ENCODE measurements around the gene PLOD2. TPM values are rescaled to one million over a fixed set of nuclear protein-coding genes. Genes with fewer than 3 reads are reported as not detected.

PLOD2 gene
- total and polyA plus RNA-seq, 2 donors, result 24.0 to 114 TPM

DNA sequence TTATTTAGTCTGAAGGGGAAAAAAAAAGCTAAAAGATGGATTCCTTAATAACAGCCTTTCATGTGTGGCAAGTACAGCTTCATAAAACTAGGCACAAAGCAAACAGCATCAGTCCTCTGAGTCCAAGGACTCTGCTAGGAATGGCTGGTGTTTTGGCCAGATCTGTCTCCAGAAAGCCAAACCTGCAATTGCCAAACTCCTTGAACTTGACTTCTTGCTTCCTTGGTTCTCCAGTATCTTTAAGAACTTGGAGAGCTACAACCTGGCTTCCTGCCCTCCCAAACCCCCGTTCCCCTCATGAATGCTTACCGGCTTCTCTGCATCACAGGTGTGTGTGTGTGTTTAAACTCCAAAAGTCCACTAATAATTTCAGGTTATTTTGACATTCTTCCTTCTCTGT lies 1.6 kb upstream of the PLOD2 start:
- H3K36me3 ChIP-seq (ENCODE audit: insufficient read depth), result no peaks in the 10 kb centered on the region
- H3K4me1 ChIP-seq (ENCODE audit: insufficient read depth), result no peaks in the 10 kb centered on the region
- H3K27ac ChIP-seq (ENCODE audit: low read depth), result no peak overlapping the region
- H3K4me3 ChIP-seq (ENCODE audit: low read depth, low read length), result no peak overlapping the region
- DNase-seq (ENCODE audit: extremely low spot score), result no peak
- WGBS, result 93% methylated on average over 2 of the region's 2 CpGs

DNA sequence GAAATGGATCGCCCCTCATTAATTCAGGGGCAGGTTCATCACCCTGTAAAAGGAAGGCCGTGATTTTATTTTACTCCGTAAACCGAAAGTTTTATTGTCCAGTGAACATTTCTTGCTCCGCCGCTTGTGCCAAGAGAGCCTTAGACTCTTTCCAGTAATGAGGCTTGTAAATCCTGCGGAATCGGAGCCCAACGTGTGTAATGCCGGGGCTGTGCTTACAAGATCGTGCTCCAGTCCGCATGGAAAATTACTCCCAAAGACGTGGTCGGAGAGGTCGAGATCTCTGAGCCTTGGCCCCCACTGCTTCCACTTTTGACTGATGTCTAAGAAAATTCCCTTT lies 649 bp upstream of the PLOD2 start:
- Histone ChIP-seq H3K4me1 (ENCODE audit: insufficient read depth) (no peaks in the 10 kb centered on the region), H3K27ac (ENCODE audit: low read depth) (peak overlapping the region; percentile 77), H3K36me3 (ENCODE audit: insufficient read depth) (no peaks in the 10 kb centered on the region), H3K4me3 (ENCODE audit: low read depth, low read length) (peak overlapping the region; percentile 85)
- peak; percentile 52 for DNase-seq (ENCODE audit: extremely low spot score)
- WGBS, result 2% methylated on average over 15 of the region's 15 CpGs

DNA sequence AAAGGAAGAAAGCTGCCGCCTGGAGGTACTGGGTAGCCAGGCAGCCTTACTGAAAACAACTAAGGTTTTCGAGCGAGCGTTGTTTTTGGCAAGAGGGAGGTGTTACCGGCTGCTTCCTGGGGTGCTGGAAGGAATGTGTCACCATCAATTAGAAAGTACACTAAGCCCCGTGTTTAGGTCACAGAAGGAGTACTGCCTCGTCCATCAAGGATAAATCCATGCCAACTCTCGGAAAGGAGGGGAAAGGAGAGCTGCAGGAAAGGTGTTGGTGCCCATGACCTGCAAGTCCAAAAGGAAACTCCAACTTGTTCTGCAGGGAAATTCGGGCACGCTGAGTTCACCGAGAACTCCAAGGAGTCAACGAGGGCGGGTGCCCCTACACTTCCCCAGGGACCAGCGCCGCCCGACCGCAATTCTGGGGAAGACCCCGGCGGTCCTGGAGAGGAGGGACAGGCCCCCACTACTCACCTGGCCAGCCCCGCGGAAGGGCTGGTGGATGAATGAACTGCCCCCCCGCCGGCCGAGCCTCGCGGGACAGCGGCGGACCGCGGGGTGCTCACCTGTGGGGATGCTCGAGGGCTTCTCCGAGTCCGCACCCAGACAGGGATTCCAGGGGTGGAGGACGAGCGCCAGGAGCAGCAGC lies 542 bp downstream of the PLOD2 start:
- WGBS, result under 1% methylated on average over 35 of the region's 35 CpGs
- H3K4me1 ChIP-seq (ENCODE audit: insufficient read depth), result no peaks in the 10 kb centered on the region
- DNase-seq (ENCODE audit: extremely low spot score), result peak; percentile 59

DNA sequence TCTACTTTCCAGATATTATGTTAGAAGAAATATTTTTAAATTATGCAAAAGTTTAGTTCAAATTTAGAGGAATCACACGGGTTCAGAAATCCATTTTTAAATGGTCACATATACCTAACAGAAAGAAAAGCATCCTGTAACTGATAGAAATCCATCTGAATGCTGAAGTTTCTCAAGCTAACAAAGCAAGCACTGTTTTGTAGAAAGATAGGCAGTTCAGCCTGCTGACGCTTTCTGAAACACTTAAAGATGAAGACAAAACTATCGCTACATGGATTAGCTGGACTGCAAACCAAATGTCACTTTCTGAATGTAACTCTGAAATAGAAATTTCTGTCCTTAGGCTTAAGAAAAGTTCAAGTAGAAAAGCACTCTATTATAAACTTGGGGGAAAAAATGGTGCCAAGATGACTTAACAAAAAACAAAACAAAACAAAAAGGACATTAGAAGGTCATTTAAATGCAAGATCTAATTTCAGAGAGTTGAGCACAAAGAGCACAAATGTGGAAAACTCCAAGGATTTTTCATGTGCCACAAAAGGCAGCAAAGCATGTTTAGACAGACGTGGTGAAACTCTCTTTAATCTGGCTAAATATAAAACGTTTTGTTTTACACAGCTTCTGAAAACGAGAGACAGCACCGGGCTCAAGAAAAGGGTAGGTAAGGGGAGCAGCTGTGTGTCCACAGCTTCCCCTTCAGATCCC lies 1.2 kb downstream of the PLOD2 start:
- Histone ChIP-seq H3K4me3 (ENCODE audit: low read depth, low read length) (peak overlapping the region; percentile 85), H3K36me3 (ENCODE audit: insufficient read depth) (no peaks in the 10 kb centered on the region), H3K4me1 (ENCODE audit: insufficient read depth) (no peaks in the 10 kb centered on the region), H3K27ac (ENCODE audit: low read depth) (peak overlapping the region; percentile 86)
- 14% methylated on average over 7 of the region's 7 CpGs for WGBS
- DNase-seq (ENCODE audit: extremely low spot score), result peak; percentile 35

More for the DNA sequence above, 542 bp downstream of the PLOD2 start:
- Histone ChIP-seq H3K36me3 (ENCODE audit: insufficient read depth) (no peaks in the 10 kb centered on the region), H3K27ac (ENCODE audit: low read depth) (peak overlapping the region; percentile 86), H3K4me3 (ENCODE audit: low read depth, low read length) (peak overlapping the region; percentile 85)

DNA sequence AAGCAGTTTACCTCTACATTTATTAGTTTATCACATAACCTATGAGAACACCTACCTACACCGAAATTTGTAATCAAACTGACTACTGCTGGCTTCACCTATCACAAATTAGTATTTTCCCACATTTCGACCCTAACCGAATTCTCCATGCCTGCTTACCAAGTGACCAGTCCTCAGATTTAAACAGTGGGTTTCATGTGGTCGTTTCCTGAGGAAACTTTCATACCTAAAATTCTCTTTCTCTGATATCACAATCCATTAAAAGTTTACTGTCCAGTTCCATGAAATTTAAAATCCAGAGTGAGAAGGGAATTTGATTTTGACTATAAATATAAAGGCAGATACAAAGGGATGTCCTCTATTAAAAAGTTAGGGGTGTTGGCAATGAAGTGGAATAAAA lies 1.9 kb downstream of the PLOD2 start:
- WGBS, result 56% methylated on average over 4 of the region's 4 CpGs
- Histone ChIP-seq H3K4me3 (ENCODE audit: low read depth, low read length) (no peak overlapping the region), H3K4me1 (ENCODE audit: insufficient read depth) (no peaks in the 10 kb centered on the region)

DNA sequence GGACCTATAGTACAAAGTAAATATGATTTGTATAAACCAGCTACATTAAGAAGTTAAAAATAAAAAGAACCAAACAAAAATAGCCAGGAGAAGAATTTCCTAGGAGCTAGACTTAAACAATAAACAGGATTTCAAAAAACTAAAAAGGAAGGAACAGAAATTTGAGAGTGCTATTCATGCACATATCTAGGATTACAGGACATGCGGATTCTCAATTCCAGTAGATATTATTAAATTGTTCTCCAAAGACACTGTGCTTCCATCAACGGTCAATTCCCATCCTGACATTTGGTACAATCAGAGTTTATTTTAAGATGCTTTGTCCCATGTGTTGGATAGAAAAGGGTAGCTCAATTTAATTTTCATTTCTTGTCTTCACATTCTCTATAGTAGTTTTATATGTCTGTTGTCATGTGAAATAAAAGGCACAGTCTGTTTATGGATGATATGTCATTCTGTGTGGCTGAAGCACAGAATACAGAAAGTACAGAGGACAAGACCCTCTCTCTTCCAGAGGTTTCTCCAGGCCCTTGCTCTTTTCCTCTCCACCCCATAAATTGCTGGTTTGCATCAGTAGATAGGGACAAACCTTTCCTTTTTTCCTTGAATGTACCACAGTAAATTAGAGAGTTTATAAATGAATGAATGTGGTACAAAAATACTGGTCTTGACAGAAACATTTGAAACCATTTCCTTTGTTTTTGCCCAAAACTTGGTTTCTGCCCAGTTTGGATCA lies 3.5 kb downstream of the PLOD2 start:
- H3K4me3 ChIP-seq (ENCODE audit: low read depth, low read length), result no peak overlapping the region
- no peak for DNase-seq (ENCODE audit: extremely low spot score)
- WGBS, result 66% methylated on average over 2 of the region's 2 CpGs
- H3K4me1 ChIP-seq (ENCODE audit: insufficient read depth), result no peaks in the 10 kb centered on the region
- peak overlapping the region; percentile 50 for H3K27ac ChIP-seq (ENCODE audit: low read depth)
- H3K36me3 ChIP-seq (ENCODE audit: insufficient read depth), result no peaks in the 10 kb centered on the region

More for the DNA sequence above, 1.9 kb downstream of the PLOD2 start:
- no peaks in the 10 kb centered on the region for H3K36me3 ChIP-seq (ENCODE audit: insufficient read depth)
- no peak overlapping the region for H3K27ac ChIP-seq (ENCODE audit: low read depth)
- DNase-seq (ENCODE audit: extremely low spot score), result no peak

DNA sequence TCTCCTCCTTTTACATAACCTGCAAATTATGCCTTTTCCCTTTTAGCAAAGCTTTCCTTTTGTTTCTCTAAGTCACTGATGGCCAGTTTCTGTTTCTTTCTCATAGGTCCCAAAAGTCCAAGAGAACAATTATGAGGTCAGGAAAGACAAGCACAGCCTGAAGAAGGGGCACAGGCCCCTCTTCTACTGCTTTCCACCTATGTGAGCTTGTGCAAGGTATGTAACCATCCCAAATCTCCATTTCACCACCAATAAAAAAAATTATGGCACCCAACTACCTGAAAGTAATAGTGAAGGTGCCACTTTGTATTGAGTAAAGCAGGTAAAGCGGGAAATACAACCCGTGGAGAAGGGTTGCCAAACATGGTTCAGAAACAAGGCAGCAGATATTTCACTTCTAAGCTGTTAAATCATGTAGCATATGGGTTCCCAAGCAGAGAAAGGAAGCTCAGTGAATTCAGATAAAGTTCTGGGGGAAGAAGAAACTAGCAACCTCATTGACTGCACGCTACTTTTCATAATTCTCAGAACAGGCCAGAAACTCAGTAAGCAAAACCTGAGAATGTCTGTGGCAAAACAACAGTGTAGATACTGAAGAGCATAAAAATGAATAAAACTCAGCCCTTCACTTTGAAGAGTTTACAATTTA lies 4.2 kb downstream of the PLOD2 start:
- Histone ChIP-seq H3K4me1 (ENCODE audit: insufficient read depth) (no peaks in the 10 kb centered on the region), H3K4me3 (ENCODE audit: low read depth, low read length) (no peak overlapping the region), H3K27ac (ENCODE audit: low read depth) (no peak overlapping the region), H3K36me3 (ENCODE audit: insufficient read depth) (no peaks in the 10 kb centered on the region)
- DNase-seq (ENCODE audit: extremely low spot score), result no peak
- WGBS, result 69% methylated on average over 3 of the region's 3 CpGs

DNA sequence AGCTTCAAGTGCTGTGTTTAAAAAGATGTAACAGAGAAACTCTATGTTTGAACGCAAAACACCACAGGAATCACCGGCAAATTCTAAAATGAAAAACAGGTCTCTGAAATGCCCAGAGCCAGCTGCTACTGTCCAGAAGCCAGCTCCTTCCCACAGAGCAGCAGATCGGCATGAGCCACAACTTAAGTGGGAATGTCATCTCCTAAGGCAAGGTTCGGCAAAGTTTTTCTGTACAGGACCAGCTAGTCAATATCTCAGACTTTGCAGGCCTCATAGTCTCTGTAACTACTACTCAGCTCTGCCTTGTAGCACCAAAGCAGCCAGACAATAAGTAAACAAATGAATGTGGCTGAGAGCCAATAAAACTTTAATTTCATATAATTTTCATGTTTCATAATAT lies 4.9 kb downstream of the PLOD2 start:
- DNase-seq (ENCODE audit: extremely low spot score), result no peak
- WGBS, result 44% methylated on average over 4 of the region's 4 CpGs
- H3K27ac ChIP-seq (ENCODE audit: low read depth), result no peak overlapping the region
- H3K4me3 ChIP-seq (ENCODE audit: low read depth, low read length), result no peak overlapping the region
- H3K36me3 ChIP-seq (ENCODE audit: insufficient read depth), result no peaks in the 10 kb centered on the region
- no peaks in the 10 kb centered on the region for H3K4me1 ChIP-seq (ENCODE audit: insufficient read depth)

DNA sequence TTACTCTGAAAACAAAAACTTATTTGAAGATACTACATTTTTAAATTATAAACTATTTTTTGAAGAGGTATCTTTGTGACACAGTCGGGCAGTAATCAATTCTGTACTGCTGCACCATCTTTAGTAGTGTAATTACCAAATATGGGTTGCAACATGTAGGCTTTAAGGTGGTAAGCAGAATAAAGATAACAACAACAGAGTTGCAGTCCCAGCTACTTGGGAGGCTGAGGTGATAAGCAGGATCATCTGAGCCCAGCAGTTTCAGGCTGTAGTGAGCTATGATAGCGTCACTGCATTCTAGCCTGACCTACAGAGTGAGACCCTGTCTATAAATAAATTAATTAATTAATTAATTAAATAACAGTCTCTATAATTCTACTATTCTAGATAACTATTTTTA lies 6.0 kb downstream of the PLOD2 start:
- no peak for DNase-seq (ENCODE audit: extremely low spot score)
- no peaks in the 10 kb centered on the region for H3K36me3 ChIP-seq (ENCODE audit: insufficient read depth)
- no peaks in the 10 kb centered on the region for H3K4me1 ChIP-seq (ENCODE audit: insufficient read depth)
- H3K27ac ChIP-seq (ENCODE audit: low read depth), result no peak overlapping the region
- H3K4me3 ChIP-seq (ENCODE audit: low read depth, low read length), result no peak overlapping the region
- 64% methylated on average over 2 of the region's 2 CpGs for WGBS

DNA sequence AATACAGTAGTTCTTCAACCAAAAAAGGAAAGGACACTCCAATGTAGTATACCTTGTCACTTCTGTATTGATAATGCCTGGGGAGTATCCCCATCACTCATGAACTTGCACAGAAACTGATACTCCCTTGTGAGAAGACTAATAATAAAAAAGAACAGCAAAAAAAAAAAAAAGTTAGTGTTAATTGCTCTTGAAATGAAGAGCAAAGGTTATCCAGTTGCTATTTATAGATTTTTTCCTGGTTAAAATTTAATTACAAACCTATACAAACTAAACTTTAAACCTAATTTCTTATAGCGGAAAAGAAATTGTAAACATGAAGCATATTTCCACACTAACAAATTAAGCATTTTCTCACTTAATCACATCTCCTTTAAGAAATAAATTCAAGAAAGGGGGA lies 6.7 kb downstream of the PLOD2 start:
- Histone ChIP-seq H3K36me3 (ENCODE audit: insufficient read depth) (no peaks in the 10 kb centered on the region), H3K4me1 (ENCODE audit: insufficient read depth) (no peaks in the 10 kb centered on the region), H3K4me3 (ENCODE audit: low read depth, low read length) (no peak overlapping the region), H3K27ac (ENCODE audit: low read depth) (no peak overlapping the region)
- no peak for DNase-seq (ENCODE audit: extremely low spot score)
- 94% methylated on average over 1 of the region's 1 CpG for WGBS

DNA sequence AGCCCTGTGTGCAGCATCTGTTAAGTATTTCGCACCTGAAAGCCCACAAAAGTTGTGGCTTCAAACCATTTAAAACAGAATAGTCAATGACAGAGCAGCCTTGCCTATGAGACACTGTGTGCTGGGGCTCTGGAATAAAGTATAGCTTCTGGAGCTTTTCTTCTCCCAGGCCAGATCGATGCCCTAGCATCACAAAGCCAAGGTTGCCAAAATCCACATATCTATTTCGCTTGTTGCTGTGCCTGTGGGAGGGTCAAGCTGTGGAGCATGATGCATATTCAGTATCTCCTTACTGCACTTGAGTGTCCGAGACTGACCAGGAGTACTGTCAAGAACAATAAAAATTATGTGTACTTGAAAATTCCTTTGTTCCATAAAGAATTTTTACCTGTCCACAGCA lies 7.6 kb downstream of the PLOD2 start:
- WGBS, result 80% methylated on average over 4 of the region's 4 CpGs
- Histone ChIP-seq H3K36me3 (ENCODE audit: insufficient read depth) (no peaks in the 10 kb centered on the region), H3K4me1 (ENCODE audit: insufficient read depth) (no peaks in the 10 kb centered on the region), H3K4me3 (ENCODE audit: low read depth, low read length) (no peak overlapping the region), H3K27ac (ENCODE audit: low read depth) (no peak overlapping the region)
- DNase-seq (ENCODE audit: extremely low spot score), result no peak

DNA sequence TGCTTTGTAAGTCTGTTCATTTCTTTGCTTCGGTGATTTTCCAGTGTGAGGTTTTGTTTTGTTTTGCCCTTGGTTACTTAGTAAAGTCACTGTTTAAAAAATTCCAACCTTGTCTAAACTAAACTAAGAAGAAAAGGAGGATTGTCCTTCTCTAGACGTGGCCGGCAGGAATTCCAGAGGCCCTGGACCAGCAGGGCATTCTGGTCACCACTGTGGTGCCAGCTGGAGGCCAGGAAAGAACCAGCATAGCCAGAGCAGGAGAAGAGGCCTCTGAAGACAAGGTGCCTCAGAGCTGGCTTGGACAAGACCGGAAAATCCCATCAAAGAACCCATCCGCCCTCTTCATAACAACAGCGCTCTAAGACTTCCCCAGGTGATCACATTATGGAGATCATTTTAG lies 8.2 kb downstream of the PLOD2 start:
- Histone ChIP-seq H3K27ac (ENCODE audit: low read depth) (no peak overlapping the region), H3K36me3 (ENCODE audit: insufficient read depth) (no peaks in the 10 kb centered on the region), H3K4me3 (ENCODE audit: low read depth, low read length) (no peak overlapping the region), H3K4me1 (ENCODE audit: insufficient read depth) (no peaks in the 10 kb centered on the region)
- WGBS, result 63% methylated on average over 6 of the region's 6 CpGs
- no peak for DNase-seq (ENCODE audit: extremely low spot score)

DNA sequence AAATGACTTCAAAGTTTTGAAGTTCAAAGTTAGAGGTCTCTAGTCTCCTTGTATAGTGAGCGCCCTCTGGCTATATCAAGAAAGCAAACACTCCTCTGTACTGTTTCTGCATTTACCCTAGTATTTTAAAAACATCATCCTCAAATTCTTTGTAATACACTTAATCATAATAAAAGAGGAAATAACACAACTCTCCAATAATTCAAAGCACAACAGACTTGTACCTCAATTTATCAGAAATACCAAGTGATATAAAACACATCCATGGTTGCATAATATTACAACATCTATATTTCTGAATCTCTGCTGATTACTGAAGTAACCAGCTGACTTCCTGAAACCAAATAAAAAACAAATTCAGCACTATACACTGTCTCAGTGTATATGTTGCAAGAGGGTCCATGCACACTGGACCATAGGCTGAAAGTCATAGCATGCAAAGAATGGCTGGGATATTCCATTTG lies 12.5 kb downstream of the PLOD2 start:
- H3K4me1 ChIP-seq (ENCODE audit: insufficient read depth), result no peaks in the 10 kb centered on the region
- no peak for DNase-seq (ENCODE audit: extremely low spot score)
- H3K36me3 ChIP-seq (ENCODE audit: insufficient read depth), result no peaks in the 10 kb centered on the region
- no peak overlapping the region for H3K4me3 ChIP-seq (ENCODE audit: low read depth, low read length)
- 78% methylated on average over 1 of the region's 1 CpG for WGBS
- H3K27ac ChIP-seq (ENCODE audit: low read depth), result no peak overlapping the region
